ENCODE measurements around the gene SGPP1.

- TF ChIP-seq CTCF (IDR thresholded peaks at IDR 0.05) (no peak), EZH2 (IDR thresholded peaks at IDR 0.05; ENCODE audit: borderline replicate concordance, insufficient read depth, low read depth, low read length, poor library complexity, severe bottlenecking) (no peak)
Measured at GRCh38 chr14:63689132-63689531, 38.7 kb downstream of the SGPP1 start.

Data from B cell (primary cell).